ENCODE measurements around the gene PLCB4.

Gene PLCB4

GRCh38 chr20:9453201-9453600 is 384.3 kb downstream of the PLCB4 start:
- TF ChIP-seq CTCF (IDR thresholded peaks at IDR 0.05; ENCODE audit: control insufficient read depth, extremely low read depth, insufficient read depth): no peak
- DNase-seq (ENCODE audit: low read depth): no peak
- no peak overlapping the region for H3K4me3 ChIP-seq (ENCODE audit: low read depth, low read length)

DNA sequence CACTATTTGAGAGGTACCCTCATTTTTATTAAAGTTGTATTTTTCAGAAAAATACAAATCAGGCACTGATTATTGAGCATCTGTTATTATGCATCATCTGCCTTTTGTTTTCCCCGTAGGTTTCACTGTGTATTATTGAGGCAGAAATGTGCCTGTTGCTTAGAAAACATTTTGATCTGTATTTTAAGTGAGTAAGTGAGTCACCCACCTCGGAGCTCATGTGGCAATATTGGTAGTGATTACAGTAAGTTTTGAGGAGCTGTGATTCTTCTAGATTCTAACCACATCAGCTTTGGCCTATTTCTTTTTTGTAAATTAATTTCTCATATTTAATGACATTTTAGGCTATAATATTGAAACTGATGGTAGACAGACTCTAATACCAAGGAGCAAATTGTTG is 385.9 kb downstream of the PLCB4 start:
- DNase-seq (ENCODE audit: low read depth): no peak
- no peak overlapping the region for H3K4me3 ChIP-seq (ENCODE audit: low read depth, low read length)
- TF ChIP-seq CTCF (IDR thresholded peaks at IDR 0.05; ENCODE audit: control insufficient read depth, extremely low read depth, insufficient read depth): no peak

DNA sequence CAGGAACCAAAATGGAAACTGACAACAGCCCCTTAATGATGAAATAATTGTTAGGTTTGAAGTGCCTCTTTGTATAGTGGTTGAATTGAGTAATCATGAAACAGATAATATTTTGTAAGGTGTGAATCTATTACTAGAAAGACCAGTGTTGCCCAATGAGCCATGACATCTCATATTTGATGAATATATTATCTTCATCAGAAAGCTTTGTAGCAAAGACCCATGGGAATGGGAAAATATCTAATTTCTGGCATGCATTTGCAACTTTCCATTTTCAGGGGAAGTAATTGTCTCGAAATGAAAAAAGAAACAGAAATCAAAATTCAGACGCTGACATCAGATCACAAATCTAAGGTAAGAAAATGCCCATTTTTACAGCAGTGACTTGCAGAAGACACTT is 388.2 kb downstream of the PLCB4 start:
- no peak for TF ChIP-seq CTCF (IDR thresholded peaks at IDR 0.05; ENCODE audit: control insufficient read depth, extremely low read depth, insufficient read depth)
- no peak overlapping the region for H3K4me3 ChIP-seq (ENCODE audit: low read depth, low read length)
- no peak for DNase-seq (ENCODE audit: low read depth)

DNA sequence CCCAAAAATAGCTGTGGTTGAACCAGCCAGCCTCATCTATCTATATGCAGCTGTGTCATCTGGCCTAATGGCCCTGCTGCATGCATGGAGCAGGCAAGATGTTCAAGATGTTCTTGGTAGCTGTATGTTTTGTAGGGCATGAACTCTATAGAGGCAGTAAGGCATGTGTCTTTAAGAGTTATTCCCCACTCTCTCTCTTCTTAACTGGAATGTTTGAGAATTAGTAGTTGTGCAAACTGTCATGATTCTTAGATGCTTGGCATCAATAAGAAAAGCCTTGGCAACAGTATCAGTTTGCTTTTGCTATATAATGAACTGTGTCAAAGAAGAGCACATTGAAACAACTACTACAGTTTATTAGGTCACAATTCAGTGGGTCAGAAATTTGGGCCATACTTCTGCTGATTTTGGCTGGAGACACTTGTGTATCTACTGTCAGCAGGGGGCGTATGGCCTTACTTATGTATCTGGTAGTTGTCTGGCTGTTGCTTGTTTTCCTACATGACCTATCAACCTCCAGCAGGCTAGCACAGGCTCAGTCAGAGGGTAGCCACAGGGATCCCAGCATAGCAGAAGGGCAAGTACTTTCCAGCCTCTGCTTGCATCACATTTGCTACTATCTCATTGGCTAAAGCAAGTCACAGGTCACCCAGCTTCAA is 389.4 kb downstream of the PLCB4 start:
- peak; percentile 49 for TF ChIP-seq CTCF (IDR thresholded peaks at IDR 0.05; ENCODE audit: control insufficient read depth, extremely low read depth, insufficient read depth)
- H3K4me3 ChIP-seq (ENCODE audit: low read depth, low read length): no peak overlapping the region
- no peak for DNase-seq (ENCODE audit: low read depth)

DNA sequence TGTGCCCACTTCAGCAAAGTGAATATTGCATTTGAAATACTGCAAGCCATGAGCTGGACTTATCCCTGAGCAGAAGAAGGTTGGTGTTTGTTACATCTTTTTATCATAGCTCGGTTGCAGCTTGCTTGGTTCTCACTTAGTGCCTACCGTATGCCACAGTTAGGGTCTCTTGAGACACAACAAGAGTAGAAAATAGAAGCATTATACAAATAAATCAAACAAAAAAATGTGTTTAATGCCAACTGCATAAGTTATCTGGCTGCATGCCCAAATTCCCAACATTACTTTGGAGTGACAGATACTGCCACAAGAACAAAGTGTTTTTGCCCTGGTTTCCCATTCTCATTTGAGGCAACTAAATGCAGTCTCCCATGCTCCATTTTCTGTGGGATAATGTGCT is 391.6 kb downstream of the PLCB4 start:
- no peak overlapping the region for H3K4me3 ChIP-seq (ENCODE audit: low read depth, low read length)
- no peak for TF ChIP-seq CTCF (IDR thresholded peaks at IDR 0.05; ENCODE audit: control insufficient read depth, extremely low read depth, insufficient read depth)
- no peak for DNase-seq (ENCODE audit: low read depth)

- TF ChIP-seq CTCF (IDR thresholded peaks at IDR 0.05; ENCODE audit: control insufficient read depth, extremely low read depth, insufficient read depth): peak; percentile 69
- no peak overlapping the region for H3K4me3 ChIP-seq (ENCODE audit: low read depth, low read length)
- no peak for DNase-seq (ENCODE audit: low read depth)
These were observed 399.1 kb downstream of the PLCB4 start for GRCh38 chr20:9467995-9468394.

DNA sequence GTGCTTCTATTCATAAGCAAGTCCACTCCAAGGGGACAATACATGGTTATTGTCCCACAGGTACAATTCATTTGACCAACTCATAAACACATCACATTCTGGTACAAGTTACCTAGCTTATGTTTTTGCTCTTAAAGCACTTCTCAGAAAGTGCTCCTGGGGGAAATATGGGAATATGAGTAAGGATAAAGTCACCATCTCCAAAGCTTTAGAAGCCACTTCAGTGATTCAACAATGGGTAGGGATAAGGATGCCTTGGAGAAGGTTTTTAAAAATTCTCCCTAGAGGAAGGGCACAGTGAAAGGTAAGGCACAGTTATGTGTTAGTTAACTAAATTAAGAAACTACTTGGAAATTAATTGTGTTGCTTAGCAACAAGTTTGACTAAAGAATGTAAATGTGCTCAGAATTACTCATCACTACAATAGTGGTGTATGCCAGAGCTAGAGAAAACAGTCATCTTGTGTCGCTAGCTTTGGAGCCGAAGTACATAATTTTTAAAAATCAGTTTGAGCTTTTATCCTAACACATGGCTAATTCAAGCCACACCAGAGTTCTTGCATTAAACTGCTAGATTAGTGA is 406.0 kb downstream of the PLCB4 start:
- no peak for TF ChIP-seq CTCF (IDR thresholded peaks at IDR 0.05; ENCODE audit: control insufficient read depth, extremely low read depth, insufficient read depth)
- DNase-seq (ENCODE audit: low read depth): no peak
- H3K4me3 ChIP-seq (ENCODE audit: low read depth, low read length): no peak overlapping the region
